PC-9 (cell line): ENCODE results near the gene MBD4. TPM values are rescaled to one million over a fixed set of nuclear protein-coding genes. Genes with fewer than 3 reads are reported as not detected.

ENCODE experiments used
- BruUV-seq: library from RNA; stranded (reverse); fragments of 400-500 nt; replicated peaks from 2 replicates; lab custom pipeline; 2021; lab: Mats Ljungman, UMichigan
- CTCF ChIA-PET: fragments of 300-600 bp; sonication (Branson Sonifier 250); formaldehyde crosslinking; loops from one replicate; lab custom pipeline; 2022; ENCODE audit warnings: antibody characterized with exemption; lab: Charles Lee
- POLR2A ChIA-PET: fragments of 300-600 bp; sonication (Branson Sonifier 250); formaldehyde crosslinking; loops from one replicate; lab custom pipeline; 2022; ENCODE audit warnings: antibody characterized with exemption; ENCODE audit not compliant: unreplicated experiment; lab: Charles Lee
- DNase-seq, 2 experiments: peaks; one replicate each; pipeline versions ENCODE4 v3.0.0 to v3.0.0-alpha.2; 2015 to 2022; ENCODE audit warnings: mixed read lengths in 1 of 2
- H2AFZ ChIP-seq: fragments of 200-600 bp; sonication (generic); 2 replicates; pipeline ENCODE4 v1.8.1; 2017; ENCODE audit warnings: antibody characterized with exemption
- H3F3A ChIP-seq: fragments of 200-600 bp; sonication (generic); 2 replicates; pipeline ENCODE4 v1.8.1; 2017; ENCODE audit warnings: antibody characterized with exemption, mild to moderate bottlenecking, low read depth; ENCODE audit not compliant: insufficient read depth
- H3K27ac ChIP-seq: fragments of 200-600 bp; sonication (generic); 2 replicates; pipeline ENCODE4 v1.6.1; 2016; ENCODE audit warnings: mixed run types
- H3K27me3 ChIP-seq: fragments of 200-600 bp; sonication (generic); 2 replicates; pipeline ENCODE4 v1.6.1; 2016; ENCODE audit warnings: low read depth, mixed run types; ENCODE audit not compliant: insufficient read depth
- H3K36me3 ChIP-seq: fragments of 200-600 bp; sonication (generic); 2 replicates; pipeline ENCODE4 v1.6.1; 2016; ENCODE audit warnings: low read depth, mixed run types
- H3K4me1 ChIP-seq: fragments of 200-600 bp; sonication (generic); replicated peaks from 2 replicates; pipeline ENCODE4 v1.6.1; 2016; ENCODE audit warnings: mixed run types; ENCODE audit not compliant: insufficient read depth
- H3K4me2 ChIP-seq: fragments of 200-600 bp; sonication (generic); 2 replicates; pipeline ENCODE4 v1.6.1; 2017; ENCODE audit warnings: mixed run types
- H3K4me3 ChIP-seq: fragments of 200-600 bp; sonication (generic); 2 replicates; pipeline ENCODE4 v1.6.1; 2016; ENCODE audit warnings: mixed run types
- H3K79me2 ChIP-seq: fragments of 200-600 bp; sonication (generic); 2 replicates; pipeline ENCODE4 v1.6.1; 2017; ENCODE audit warnings: low read depth, mixed run types
- H3K9me2 ChIP-seq: fragments of 200-600 bp; sonication (generic); 2 replicates; pipeline ENCODE4 v1.8.1; 2017; ENCODE audit warnings: mild to moderate bottlenecking; ENCODE audit not compliant: insufficient read depth
- H3K9me3 ChIP-seq: fragments of 200-600 bp; sonication (generic); 2 replicates; pipeline ENCODE4 v1.8.1; 2016; ENCODE audit warnings: low read depth; ENCODE audit not compliant: insufficient read depth
- H4K20me1 ChIP-seq: fragments of 200-600 bp; sonication (generic); 2 replicates; pipeline ENCODE4 v1.8.1; 2017; ENCODE audit not compliant: insufficient read depth
- EZH2 ChIP-seq: fragments of 200-600 bp; sonication (generic); IDR thresholded peaks from 2 replicates; pipeline ENCODE4 v1.8.0; 2017; ENCODE audit warnings: antibody characterized with exemption, low read depth
- intact Hi-C: fragments of 100-400 bp; cut with micrococcal nuclease; formaldehyde crosslinking; loops from one replicate; pipeline ENCODE4 v1.10.0; 2022; ENCODE audit not compliant: unreplicated experiment
- total RNA-seq: library from RNA; stranded (reverse); gene quantifications from 2 replicates; pipeline ENCODE4 v1.2.3, GENCODE V29; 2021
- TF ChIP-seq, protein P1 (sequence below): fragments of 200-600 bp; sonication (generic); conservative IDR thresholded peaks from 2 replicates; pipeline ENCODE4 v1.6.1; 2017; ENCODE audit warnings: mixed run types, antibody characterized with exemption, mild to moderate bottlenecking, moderate library complexity

The MBD4 gene
- total RNA-seq, 1 experiment from 2014 or later = 48.6 TPM

DNA sequence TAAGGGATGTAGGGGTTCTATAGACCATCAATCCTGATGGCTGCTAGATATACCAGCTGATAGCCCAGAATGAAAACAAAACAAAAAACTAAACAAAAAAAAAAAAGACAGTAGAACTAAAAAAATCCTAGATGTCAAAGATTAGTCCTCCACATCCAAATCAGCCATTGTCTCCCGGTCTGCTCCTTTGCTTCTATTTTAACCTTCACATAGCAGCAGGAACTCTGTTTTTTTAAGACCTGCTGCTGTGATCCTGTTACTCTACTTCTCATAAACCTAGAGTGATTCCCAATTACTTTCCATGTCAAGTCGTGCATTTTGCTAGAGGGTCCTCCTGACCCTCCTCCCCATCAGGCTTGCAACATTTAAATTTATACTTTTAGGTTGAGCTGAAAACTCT lies 2.7 kb upstream of the MBD4 start:
- Histone ChIP-seq H3K9me2 (no peaks in the 10 kb centered on the region), H3K4me3 (no peak overlapping the region), H3K27ac (no peak overlapping the region), H3K9me3 (no peaks in the 10 kb centered on the region), H3F3A (no peaks in the 10 kb centered on the region), H2AFZ (no peak overlapping the region), H3K4me2 (0 out of 2 replicates have a peak overlapping the region, but pooled peaks have one; percentile 97), H3K4me1 (peaks cover 30% of the 10 kb centered on the region), H3K27me3 (no peaks in the 10 kb centered on the region), H3K36me3 (peaks cover 9% of the 10 kb centered on the region), H4K20me1 (no peaks in the 10 kb centered on the region), H3K79me2 (peaks cover 45% of the 10 kb centered on the region)
- no TSS peak for BruUV-seq
- intact Hi-C loops = loop anchor here (5.0 kb wide), 1 partner anchor 45 kb away; no protein-coding TSS in a partner anchor
- no peak for DNase-seq
- POLR2A ChIA-PET = interaction anchor here (0.6 to 0.7 kb wide), 3 partner anchors 62 to 411 kb away, joined by 3 to 9 read pairs (median 4); no protein-coding TSS in a partner anchor
- CTCF ChIA-PET = interaction anchor here (0.5 kb wide), 1 partner anchor 10 kb away, joined by 4 read pairs; no protein-coding TSS in a partner anchor
- TF ChIP-seq EZH2 = no peak
- TF ChIP-seq, protein P1, sequence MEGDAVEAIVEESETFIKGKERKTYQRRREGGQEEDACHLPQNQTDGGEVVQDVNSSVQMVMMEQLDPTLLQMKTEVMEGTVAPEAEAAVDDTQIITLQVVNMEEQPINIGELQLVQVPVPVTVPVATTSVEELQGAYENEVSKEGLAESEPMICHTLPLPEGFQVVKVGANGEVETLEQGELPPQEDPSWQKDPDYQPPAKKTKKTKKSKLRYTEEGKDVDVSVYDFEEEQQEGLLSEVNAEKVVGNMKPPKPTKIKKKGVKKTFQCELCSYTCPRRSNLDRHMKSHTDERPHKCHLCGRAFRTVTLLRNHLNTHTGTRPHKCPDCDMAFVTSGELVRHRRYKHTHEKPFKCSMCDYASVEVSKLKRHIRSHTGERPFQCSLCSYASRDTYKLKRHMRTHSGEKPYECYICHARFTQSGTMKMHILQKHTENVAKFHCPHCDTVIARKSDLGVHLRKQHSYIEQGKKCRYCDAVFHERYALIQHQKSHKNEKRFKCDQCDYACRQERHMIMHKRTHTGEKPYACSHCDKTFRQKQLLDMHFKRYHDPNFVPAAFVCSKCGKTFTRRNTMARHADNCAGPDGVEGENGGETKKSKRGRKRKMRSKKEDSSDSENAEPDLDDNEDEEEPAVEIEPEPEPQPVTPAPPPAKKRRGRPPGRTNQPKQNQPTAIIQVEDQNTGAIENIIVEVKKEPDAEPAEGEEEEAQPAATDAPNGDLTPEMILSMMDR = no peak

DNA sequence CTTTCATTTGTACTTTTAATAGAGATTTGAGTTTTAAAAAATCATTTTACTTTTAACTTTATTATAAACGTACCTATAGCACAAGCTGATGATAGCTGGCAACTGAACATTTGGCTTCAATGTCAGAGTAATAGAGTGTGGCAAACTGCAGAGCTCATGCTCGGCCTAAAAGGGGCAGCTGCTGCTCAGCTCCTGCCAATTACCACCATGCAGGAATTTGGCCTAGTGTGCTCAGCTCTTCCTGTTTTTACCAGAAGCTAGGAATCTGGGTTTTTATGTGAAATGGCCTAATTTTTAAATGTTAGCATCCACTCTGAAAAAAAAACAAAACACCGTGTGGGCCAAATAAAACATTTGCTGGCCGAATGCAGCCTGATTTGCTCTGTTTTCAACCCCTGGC lies 2.0 kb upstream of the MBD4 start:
- Histone ChIP-seq H3K27ac (no peak overlapping the region), H3K4me1 (peaks cover 33% of the 10 kb centered on the region), H3K79me2 (peaks cover 52% of the 10 kb centered on the region), H3K36me3 (peaks cover 16% of the 10 kb centered on the region), H3F3A (no peaks in the 10 kb centered on the region; the same call in 1 of the 2 replicates), H3K27me3 (no peaks in the 10 kb centered on the region), H3K4me3 (no peak overlapping the region; the same call in 1 of the 2 replicates), H2AFZ (no peak overlapping the region), H4K20me1 (no peaks in the 10 kb centered on the region), H3K9me3 (no peaks in the 10 kb centered on the region), H3K4me2 (peak overlapping the region; percentile 97), H3K9me2 (no peaks in the 10 kb centered on the region)
- TF ChIP-seq, protein P1 = no peak
- no peak for TF ChIP-seq EZH2
- POLR2A ChIA-PET = interaction anchor here (0.5 to 0.7 kb wide), 3 partner anchors 35 to 412 kb away, joined by 3 to 9 read pairs (median 4); no protein-coding TSS in a partner anchor
- BruUV-seq = no TSS peak
- CTCF ChIA-PET = no interaction called here
- intact Hi-C loops = loop anchor here (2.0 to 5.0 kb wide), 3 partner anchors 44 to 185 kb away; no protein-coding TSS in a partner anchor
- no peak for DNase-seq

DNA sequence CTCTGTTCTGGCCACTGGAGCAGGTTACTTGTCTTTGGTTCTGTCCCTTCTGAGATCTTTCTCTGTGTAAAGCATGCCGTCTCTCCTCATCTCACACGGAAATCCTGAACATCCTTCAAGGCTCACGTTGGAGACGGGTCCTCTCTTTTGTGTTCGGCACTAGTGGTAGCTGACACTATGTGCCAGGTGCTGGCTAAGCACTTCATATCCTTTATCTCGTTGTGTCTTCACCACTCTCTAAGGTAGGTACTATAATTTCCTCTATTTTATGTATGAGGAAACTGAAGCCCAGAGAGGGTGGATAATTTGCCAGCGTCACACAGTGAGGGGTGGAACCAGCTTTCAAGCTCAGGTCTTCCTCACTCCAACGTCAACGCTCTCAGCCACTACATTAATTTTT lies 1.5 kb upstream of the MBD4 start:
- Histone ChIP-seq H2AFZ (peak overlapping the region; percentile 81), H3K79me2 (peaks cover 55% of the 10 kb centered on the region), H3K27me3 (no peaks in the 10 kb centered on the region), H3K27ac (0 out of 2 replicates have a peak overlapping the region, but pooled peaks have one; percentile 29), H3K9me2 (no peaks in the 10 kb centered on the region), H4K20me1 (no peaks in the 10 kb centered on the region), H3F3A (no peaks in the 10 kb centered on the region; the same call in 1 of the 2 replicates), H3K36me3 (peaks cover 19% of the 10 kb centered on the region), H3K9me3 (no peaks in the 10 kb centered on the region), H3K4me2 (peak overlapping the region; percentile 97), H3K4me3 (peak overlapping the region; percentile 79), H3K4me1 (peaks cover 33% of the 10 kb centered on the region)
- intact Hi-C loops = loop anchor here (2.0 to 5.0 kb wide), 3 partner anchors 44 to 186 kb away; no protein-coding TSS in a partner anchor
- TF ChIP-seq EZH2 = no peak
- TF ChIP-seq, protein P1 = no peak
- no peak for DNase-seq
- CTCF ChIA-PET = interaction anchor here (0.6 kb wide), 1 partner anchor 58 kb away, joined by 3 read pairs; no protein-coding TSS in a partner anchor
- POLR2A ChIA-PET = interaction anchor here (0.5 to 0.6 kb wide), 2 partner anchors 34 to 224 kb away, joined by 3 to 5 read pairs; no protein-coding TSS in a partner anchor
- BruUV-seq = no TSS peak
